ENCODE data around the gene SLIRP. TPM values are rescaled to one million over a fixed set of nuclear protein-coding genes. Genes with fewer than 3 reads are reported as not detected.

The SLIRP gene
- total and polyA plus RNA-seq, 8 donors = 20.8 to 189 (median 38.4) TPM

DNA sequence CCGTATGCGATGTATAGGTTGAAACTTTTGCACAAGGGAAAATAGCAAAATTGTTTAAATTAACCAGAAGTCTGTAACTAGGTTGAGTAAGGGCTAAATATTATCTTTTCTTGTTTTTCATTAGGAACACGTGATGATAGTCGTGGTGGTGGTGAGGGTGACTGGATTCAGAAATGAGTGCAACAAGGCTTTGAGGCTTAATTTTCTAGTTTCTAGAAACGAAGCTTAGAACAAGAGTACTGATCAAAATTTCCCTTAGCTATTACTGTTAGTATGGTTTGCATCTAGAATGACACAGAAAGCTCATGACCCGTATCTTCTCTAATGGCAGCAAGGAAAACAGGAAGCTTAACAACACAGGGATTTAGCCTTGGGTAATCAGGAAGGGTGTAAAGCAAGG, 7.0 kb downstream of the SLIRP start:
- Histone ChIP-seq H3K27me3 (no peaks in the 10 kb centered on the region), H3K4me3 (no peak overlapping the region), H3K36me3 (peaks cover 3 to 64% (median 26%) of the 10 kb centered on the region in 3 donors), H3K9me3 (no peaks in the 10 kb centered on the region), H3K4me1 (peaks cover 0 to 1% (median 0%) of the 10 kb centered on the region in 3 donors), H3K27ac (no peak overlapping the region)
- TF ChIP-seq, protein P1, sequence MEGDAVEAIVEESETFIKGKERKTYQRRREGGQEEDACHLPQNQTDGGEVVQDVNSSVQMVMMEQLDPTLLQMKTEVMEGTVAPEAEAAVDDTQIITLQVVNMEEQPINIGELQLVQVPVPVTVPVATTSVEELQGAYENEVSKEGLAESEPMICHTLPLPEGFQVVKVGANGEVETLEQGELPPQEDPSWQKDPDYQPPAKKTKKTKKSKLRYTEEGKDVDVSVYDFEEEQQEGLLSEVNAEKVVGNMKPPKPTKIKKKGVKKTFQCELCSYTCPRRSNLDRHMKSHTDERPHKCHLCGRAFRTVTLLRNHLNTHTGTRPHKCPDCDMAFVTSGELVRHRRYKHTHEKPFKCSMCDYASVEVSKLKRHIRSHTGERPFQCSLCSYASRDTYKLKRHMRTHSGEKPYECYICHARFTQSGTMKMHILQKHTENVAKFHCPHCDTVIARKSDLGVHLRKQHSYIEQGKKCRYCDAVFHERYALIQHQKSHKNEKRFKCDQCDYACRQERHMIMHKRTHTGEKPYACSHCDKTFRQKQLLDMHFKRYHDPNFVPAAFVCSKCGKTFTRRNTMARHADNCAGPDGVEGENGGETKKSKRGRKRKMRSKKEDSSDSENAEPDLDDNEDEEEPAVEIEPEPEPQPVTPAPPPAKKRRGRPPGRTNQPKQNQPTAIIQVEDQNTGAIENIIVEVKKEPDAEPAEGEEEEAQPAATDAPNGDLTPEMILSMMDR (IDR thresholded peaks at IDR 0.05) = no peak
- FAIRE-seq (no peak), DNase-seq (no peak), ATAC-seq (no peak)
- 88% methylated on average over 6 of the region's 6 CpGs for WGBS, 2 donors
- intact Hi-C loops (cut with DNase I) = no loop called here

DNA sequence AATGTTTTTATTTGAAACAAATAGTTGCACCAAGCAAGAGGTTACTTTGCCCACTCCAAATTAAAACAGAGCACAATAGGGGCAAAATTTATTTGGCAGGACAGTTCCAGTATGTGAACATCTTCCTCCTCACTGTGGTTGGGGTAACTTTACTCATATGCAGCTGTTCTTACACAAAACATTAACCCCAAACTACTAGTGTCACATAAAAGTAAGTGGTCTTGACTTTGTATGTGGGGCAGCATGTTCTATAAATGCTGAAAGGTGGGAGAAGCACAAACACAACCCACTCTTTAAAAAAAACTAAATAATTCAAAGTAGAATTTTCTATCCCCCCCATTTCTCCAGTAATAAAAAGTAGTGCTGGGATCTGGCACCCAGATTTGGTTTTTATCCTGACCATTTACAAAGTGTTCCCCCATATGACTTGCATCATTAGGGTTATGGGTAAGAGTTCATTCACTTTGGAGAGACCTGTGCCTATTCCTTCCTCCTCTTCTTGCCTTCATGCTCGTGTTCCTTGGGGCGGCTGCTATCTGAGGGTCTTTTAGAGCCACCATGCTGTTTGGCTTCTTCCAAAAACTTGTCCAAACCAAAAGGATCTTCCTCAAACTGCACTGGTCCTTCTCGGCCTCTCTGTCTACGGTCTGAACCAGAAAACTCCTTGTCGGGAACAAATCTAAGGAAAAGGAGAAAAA, 9.9 kb downstream of the SLIRP start:
- FAIRE-seq = no peak
- Histone ChIP-seq H3K9me3 (no peaks in the 10 kb centered on the region), H3K27me3 (no peaks in the 10 kb centered on the region), H3K4me3 (no peak overlapping the region), H3K27ac (no peak overlapping the region), H3K36me3 (peaks cover 3 to 56% (median 26%) of the 10 kb centered on the region in 3 donors), H3K4me1 (no peaks in the 10 kb centered on the region)
- TF ChIP-seq, protein P1 (IDR thresholded peaks at IDR 0.05) = no peak
- no peak for ATAC-seq
- intact Hi-C loops (cut with DNase I) = no loop called here
- DNase-seq = no peak
- 80 to 85% methylated on average over 5 of the region's 5 CpGs for WGBS, 2 donors

DNA sequence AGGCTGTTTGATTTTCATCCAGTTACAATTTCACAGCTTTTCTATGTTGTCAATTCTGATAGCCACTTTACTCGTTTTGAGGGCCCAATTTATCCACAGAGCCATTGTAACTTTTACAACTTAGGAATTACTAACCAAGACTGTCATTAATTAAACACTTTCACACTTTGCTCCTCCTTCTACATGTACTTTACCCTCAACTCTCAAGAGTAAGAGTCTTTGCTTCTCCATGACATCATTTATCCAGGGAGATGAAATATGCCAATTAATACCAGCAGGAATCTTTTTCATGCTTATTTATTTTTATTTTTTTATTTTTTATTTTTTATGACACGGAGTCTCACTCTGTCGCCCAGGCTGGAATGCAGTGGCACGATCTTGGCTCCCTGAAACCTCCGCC, 13.5 kb downstream of the SLIRP start:
- intact Hi-C loops (cut with DNase I) = no loop called here
- FAIRE-seq (no peak), ATAC-seq (no peak), DNase-seq (no peak)
- TF ChIP-seq, protein P1 (IDR thresholded peaks at IDR 0.05) = no peak
- Histone ChIP-seq H3K27ac (no peak overlapping the region), H3K4me1 (no peaks in the 10 kb centered on the region), H3K36me3 (peaks cover 3 to 80% (median 30%) of the 10 kb centered on the region in 3 donors), H3K9me3 (no peaks in the 10 kb centered on the region), H3K4me3 (no peak overlapping the region), H3K27me3 (no peaks in the 10 kb centered on the region)
- WGBS, 2 donors = 89 to 90% methylated on average over 5 of the region's 5 CpGs

DNA sequence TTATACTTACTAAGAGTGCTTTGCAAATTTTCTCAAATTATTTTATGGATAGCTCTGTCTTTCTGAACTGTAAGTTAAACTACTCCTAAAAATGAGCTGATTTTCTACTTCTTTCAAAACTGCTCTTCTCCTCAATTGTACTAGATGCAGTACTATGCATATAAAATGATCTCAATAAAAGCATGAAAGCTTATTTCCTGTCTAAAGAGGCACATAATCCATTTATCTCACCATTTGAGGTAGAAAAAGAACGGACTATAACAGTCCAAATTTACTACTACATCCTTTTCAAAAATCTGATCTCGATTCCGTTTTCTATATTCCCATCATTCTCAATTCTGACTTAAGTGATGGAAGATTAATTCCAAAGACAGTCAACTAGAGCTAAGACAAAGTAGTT, 14.4 kb downstream of the SLIRP start:
- DNase-seq = no peak
- no peaks in the 10 kb centered on the region for H3K9me3 ChIP-seq
- H3K27ac ChIP-seq = no peak overlapping the region
- peaks cover 3 to 80% (median 28%) of the 10 kb centered on the region in 3 donors for H3K36me3 ChIP-seq
- no peak for FAIRE-seq
- TF ChIP-seq, protein P1 (IDR thresholded peaks at IDR 0.05) = no peak
- ATAC-seq = no peak
- no peaks in the 10 kb centered on the region for H3K4me1 ChIP-seq
- no peak overlapping the region for H3K4me3 ChIP-seq
- intact Hi-C loops (cut with DNase I) = no loop called here
- H3K27me3 ChIP-seq = no peaks in the 10 kb centered on the region
- 94 to 99% methylated on average over 3 of the region's 3 CpGs for WGBS, 2 donors

DNA sequence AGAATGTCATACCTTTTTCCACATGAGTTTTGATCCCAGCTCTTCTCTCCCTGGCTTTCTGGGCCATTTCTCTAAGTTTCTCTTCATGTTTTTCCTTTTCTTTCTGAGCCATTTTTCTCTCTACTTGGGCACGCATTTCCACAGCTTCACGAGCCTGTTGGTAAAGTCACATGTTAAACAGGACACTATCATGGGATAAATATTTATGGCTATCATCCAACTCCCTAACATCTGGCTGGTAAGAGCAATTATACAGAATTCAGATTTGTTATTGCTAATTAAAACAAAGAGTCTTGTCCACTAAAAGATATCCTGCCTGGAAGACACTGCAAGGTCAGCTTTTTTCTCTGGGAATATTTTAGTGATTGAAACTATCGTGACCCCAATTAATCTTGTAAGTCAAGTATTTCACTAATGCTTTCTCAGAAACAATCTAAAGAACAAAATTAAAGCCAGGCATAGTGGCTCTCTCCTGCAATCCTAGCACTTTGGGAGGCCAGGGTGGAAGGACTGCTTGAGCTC, 23.1 kb downstream of the SLIRP start:
- ATAC-seq (no peak), FAIRE-seq (no peak)

More for the DNA sequence above, 23.1 kb downstream of the SLIRP start:
- H3K27me3 ChIP-seq = no peaks in the 10 kb centered on the region
- intact Hi-C loops (cut with DNase I) = no loop called here
- no peaks in the 10 kb centered on the region for H3K4me1 ChIP-seq
- no peaks in the 10 kb centered on the region for H3K9me3 ChIP-seq
- no peak for DNase-seq
- 84 to 87% methylated on average over 3 of the region's 3 CpGs for WGBS, 2 donors
- no peak overlapping the region for H3K27ac ChIP-seq
- no peak overlapping the region for H3K4me3 ChIP-seq
- TF ChIP-seq, protein P1 (IDR thresholded peaks at IDR 0.05) = no peak
- peaks cover 6 to 91% (median 62%) of the 10 kb centered on the region in 3 donors for H3K36me3 ChIP-seq
